Measurements from ENCODE around the gene TNNI3. TPM values are rescaled to one million over a fixed set of nuclear protein-coding genes. Genes with fewer than 3 reads are reported as not detected.

TNNI3 gene
- polyA plus RNA-seq, 1 of the 3 experiments (the other 2 are of a cell fraction), result 11.4 TPM

GRCh38 chr19:55165952-55166529, 8.5 kb upstream of the TNNI3 start:
- Histone ChIP-seq H3K27me3 (ENCODE audit: insufficient read depth) (peaks cover 52% of the 10 kb centered on the region), H3K36me3 (replicated peaks in 1 of 2; ENCODE audit: control insufficient read depth in 1 of 2, insufficient read depth in 2 of 2, low read length in 1 of 2) (no peaks in the 10 kb centered on the region), H4K20me1 (ENCODE audit: insufficient read depth) (no peaks in the 10 kb centered on the region), H3K9me3 (no peaks in the 10 kb centered on the region), H3K4me1 (ENCODE audit: control insufficient read depth in 1 of 2, insufficient read depth in 2 of 2, low read depth in 1 of 2, low read length in 1 of 2) (peaks cover 0 to 6% of the 10 kb centered on the region in 2 experiments; a peak in 1 of 4 replicates), H3K79me2 (ENCODE audit: insufficient read depth) (no peaks in the 10 kb centered on the region), H3K9me2 (no peaks in the 10 kb centered on the region), H3K9ac (no peak overlapping the region), H3F3A (replicated peaks; ENCODE audit: insufficient read depth) (no peaks in the 10 kb centered on the region), H3K4me3 (ENCODE audit: low read depth in 2 of 2, low read length in 1 of 2) (peak overlapping the region; percentile 55 to 86), H3K4me2 (peak overlapping the region; percentile 94), H2AFZ (ENCODE audit: low read depth) (peak overlapping the region; percentile 99), H3K27ac (ENCODE audit: low read depth in 2 of 2, low read length in 1 of 2) (no peak overlapping the region)
- POLR2A ChIA-PET, result interaction anchor here (0.6 to 0.7 kb wide), 2 partner anchors 89 to 114 kb away, joined by 3 read pairs; partner anchors contain the start of gene HSPBP1
- CTCF ChIA-PET, result interaction anchor here (0.5 to 6.3 kb wide), 21 partner anchors 8 to 302 kb away, joined by 3 to 37 read pairs (median 4); partner anchors contain the start of genes PPP6R1, SYT5, TMEM238 and TNNI3
- WGBS (ENCODE audit: low lambda C conversion rate), result 0% methylated on average over 16 of the region's 34 CpGs
- DNase-seq, result peak; percentile 80
- TF ChIP-seq ZBTB33 (IDR thresholded peaks at IDR 0.05; ENCODE audit: borderline replicate concordance, low read depth) (no peak), RAD21 (IDR thresholded peaks at IDR 0.05; ENCODE audit: low read length) (0 out of 2 replicates have a peak, but pooled peaks have one; percentile 7), TEAD4 (IDR thresholded peaks at IDR 0.05; ENCODE audit: borderline replicate concordance, insufficient read depth) (no peak), CHD2 (IDR thresholded peaks at IDR 0.05; ENCODE audit: low read length, partially characterized antibody) (peak; percentile 46), REST (IDR thresholded peaks at IDR 0.05; ENCODE audit: low read depth, low read length) (no peak), EZH2phosphoT487 (IDR thresholded peaks at IDR 0.05; ENCODE audit: borderline replicate concordance, low read depth) (no peak), MAX (IDR thresholded peaks at IDR 0.05; ENCODE audit: low read depth) (no peak; the same call in 1 of the 2 replicates), CTCF (IDR thresholded peaks at IDR 0.05) (peak; percentile 81), FOSL2 (IDR thresholded peaks at IDR 0.05; ENCODE audit: borderline replicate concordance, low read depth) (no peak), ELF1 (IDR thresholded peaks at IDR 0.05) (peak; percentile 25; the same call in 1 of the 2 replicates), FOXM1 (IDR thresholded peaks at IDR 0.05; ENCODE audit: low read depth) (peak; percentile 72), TCF12 (IDR thresholded peaks at IDR 0.05) (no peak), NRF1 (IDR thresholded peaks at IDR 0.05; ENCODE audit: low read depth, low read length) (no peak), GABPA (IDR thresholded peaks at IDR 0.05; ENCODE audit: low read depth) (peak; percentile 54)

Data from SK-N-SH (cell line).